ENCODE measurements around the gene FLII.

The FLII gene

GRCh38 chr17:18260332-18261145 lies 2.0 kb upstream of the FLII start, which contains the start of gene MIEF2:
Gene MIEF2 (plus strand): TSS chr17:18260662. CDS start chr17:18262721, 2,059 bp downstream.
- in situ Hi-C loops (cut with HindIII; ENCODE audit: low sequenced_read_pairs), result no loop called here

- in situ Hi-C loops (cut with HindIII; ENCODE audit: low sequenced_read_pairs), result no loop called here
Measured at GRCh38 chr17:18259621-18260331, 1.2 kb upstream of the FLII start.

GRCh38 chr17:18257982-18258355 lies 569 bp downstream of the FLII start:
- in situ Hi-C loops (cut with HindIII; ENCODE audit: low sequenced_read_pairs), result no loop called here

GRCh38 chr17:18257268-18257981 lies 1.1 kb downstream of the FLII start:
- in situ Hi-C loops (cut with HindIII; ENCODE audit: low sequenced_read_pairs), result no loop called here

- in situ Hi-C loops (cut with HindIII; ENCODE audit: low sequenced_read_pairs), result no loop called here
Measured at GRCh38 chr17:18256776-18257175, 1.8 kb downstream of the FLII start.

GRCh38 chr17:18256351-18256750 lies 2.2 kb downstream of the FLII start:
- in situ Hi-C loops (cut with HindIII; ENCODE audit: low sequenced_read_pairs), result no loop called here

- in situ Hi-C loops (cut with HindIII; ENCODE audit: low sequenced_read_pairs), result no loop called here
Measured at GRCh38 chr17:18254888-18255649, 3.5 kb downstream of the FLII start.

- in situ Hi-C loops (cut with HindIII; ENCODE audit: low sequenced_read_pairs), result no loop called here
Measured at GRCh38 chr17:18253947-18254821, 4.4 kb downstream of the FLII start.

GRCh38 chr17:18253187-18253884 lies 5.2 kb downstream of the FLII start:
- in situ Hi-C loops (cut with HindIII; ENCODE audit: low sequenced_read_pairs), result no loop called here

- in situ Hi-C loops (cut with HindIII; ENCODE audit: low sequenced_read_pairs), result no loop called here
Measured at GRCh38 chr17:18252160-18252559, 6.4 kb downstream of the FLII start.

GRCh38 chr17:18251204-18251603 lies 7.3 kb downstream of the FLII start:
- in situ Hi-C loops (cut with HindIII; ENCODE audit: low sequenced_read_pairs), result no loop called here

- in situ Hi-C loops (cut with HindIII; ENCODE audit: low sequenced_read_pairs), result no loop called here
Measured at GRCh38 chr17:18250708-18251107, 7.8 kb downstream of the FLII start.

- in situ Hi-C loops (cut with HindIII; ENCODE audit: low sequenced_read_pairs), result no loop called here
Measured at GRCh38 chr17:18250259-18250658, 8.3 kb downstream of the FLII start.

GRCh38 chr17:18248811-18249210 lies 9.7 kb downstream of the FLII start:
- in situ Hi-C loops (cut with HindIII; ENCODE audit: low sequenced_read_pairs), result no loop called here

GRCh38 chr17:18248300-18248731 lies 10.2 kb downstream of the FLII start:
- in situ Hi-C loops (cut with HindIII; ENCODE audit: low sequenced_read_pairs), result no loop called here

GRCh38 chr17:18247613-18248001 lies 10.9 kb downstream of the FLII start:
- in situ Hi-C loops (cut with HindIII; ENCODE audit: low sequenced_read_pairs), result no loop called here

- in situ Hi-C loops (cut with HindIII; ENCODE audit: low sequenced_read_pairs), result no loop called here
Measured at GRCh38 chr17:18246880-18247612, 11.5 kb downstream of the FLII start.

GRCh38 chr17:18246109-18246725 lies 12.3 kb downstream of the FLII start:
- in situ Hi-C loops (cut with HindIII; ENCODE audit: low sequenced_read_pairs), result no loop called here

All from endothelial cell of hepatic sinusoid (primary cell).